Right ventricle myocardium inferior (tissue), 1 donor: ENCODE results near the gene TUBB4A. TPM values are rescaled to one million over a fixed set of nuclear protein-coding genes. Genes with fewer than 3 reads are reported as not detected.

Experiments used
- ATAC-seq: fragments of 200-7000 bp; cut with Tn5 transposase; one replicate; pipeline ENCODE4 v1.9.1; 2020; ENCODE audit warnings: mild to moderate bottlenecking, moderate library complexity
- DNase-seq: peaks from one replicate; pipeline ENCODE4 v3.0.0; 2021; ENCODE audit errors: missing footprints
- intact Hi-C: fragments of 100-400 bp; cut with DNase I; formaldehyde crosslinking; loops from one replicate; pipeline ENCODE4 v1.11.0; 2022
- total RNA-seq: library from RNA; stranded (reverse); fragmentation: NEBNext Ultra II Directional; extraction: Animal tissue kit (Norgen Biotek cat#: 25700); gene quantifications from one replicate; pipeline ENCODE4 v1.2.1, GENCODE V29; 2021
- donor health status: DM: no; HTN: yes; CAD: no; lungs with severe emphysema.

TUBB4A gene
- total RNA-seq, 1 donor from 2014 or later: 6.2 TPM

GRCh38 chr19:6457958-6458694, 44.0 kb downstream of the TUBB4A start:
- intact Hi-C loops: no loop called here
- no peak for ATAC-seq
- DNase-seq: no peak

- ATAC-seq: no peak
- intact Hi-C loops: no loop called here
- DNase-seq: no peak
Measured at GRCh38 chr19:6455924-6456323, 46.2 kb downstream of the TUBB4A start.

- DNase-seq: no peak
- intact Hi-C loops: no loop called here
- no peak for ATAC-seq
Measured at GRCh38 chr19:6453951-6454565, 48.1 kb downstream of the TUBB4A start.

- ATAC-seq (no peak), DNase-seq (no peak)
- intact Hi-C loops: no loop called here
Measured at GRCh38 chr19:6452899-6453298, 49.2 kb downstream of the TUBB4A start.

GRCh38 chr19:6452223-6452614, 49.9 kb downstream of the TUBB4A start:
- intact Hi-C loops: no loop called here

GRCh38 chr19:6451583-6452222, 50.4 kb downstream of the TUBB4A start:
- intact Hi-C loops: no loop called here
- DNase-seq: no peak
- ATAC-seq: no peak

More at GRCh38 chr19:6452223-6452614, 49.9 kb downstream of the TUBB4A start:
- no peak for DNase-seq
- ATAC-seq: no peak

GRCh38 chr19:6450166-6450565, 51.9 kb downstream of the TUBB4A start:
- intact Hi-C loops: no loop called here
- DNase-seq (no peak), ATAC-seq (no peak)

- ATAC-seq (no peak), DNase-seq (no peak)
- intact Hi-C loops: no loop called here
Measured at GRCh38 chr19:6448045-6448444, 54.1 kb downstream of the TUBB4A start.

- no peak for ATAC-seq
- no peak for DNase-seq
- intact Hi-C loops: no loop called here
Measured at GRCh38 chr19:6446452-6446851, 55.7 kb downstream of the TUBB4A start.

Other genes starting within 250 kb of the TUBB4A start
- 40.1 TPM for gene MLLT1, start 222.3 kb downstream of the TUBB4A start, total RNA-seq
- not detected for gene ACER1, start 168.7 kb downstream of the TUBB4A start, total RNA-seq
- 80.3 TPM for gene CLPP, start 140.8 kb downstream of the TUBB4A start, total RNA-seq
- gene ALKBH7, start 129.5 kb downstream of the TUBB4A start, total RNA-seq: 134 TPM
- 1.1 TPM for gene PSPN, start 126.4 kb downstream of the TUBB4A start, total RNA-seq
- 29.6 TPM for gene GTF2F1, start 109.1 kb downstream of the TUBB4A start, total RNA-seq
- gene KHSRP, start 77.5 kb downstream of the TUBB4A start, total RNA-seq: 87.9 TPM
- 0.16 TPM for gene SLC25A41, start 68.5 kb downstream of the TUBB4A start, total RNA-seq
- gene SLC25A23, start 42.5 kb downstream of the TUBB4A start, total RNA-seq: 89.9 TPM
- gene CRB3, start 38.0 kb downstream of the TUBB4A start, total RNA-seq: not detected
- 0.92 TPM for gene DENND1C, start 20.5 kb downstream of the TUBB4A start, total RNA-seq
- gene TNFSF9, start 28.7 kb upstream of the TUBB4A start, total RNA-seq: 0.78 TPM
- not detected for gene CD70, start 88.8 kb upstream of the TUBB4A start, total RNA-seq
- 0.73 TPM for gene TNFSF14, start 167.9 kb upstream of the TUBB4A start, total RNA-seq
- gene C3, start 218.3 kb upstream of the TUBB4A start, total RNA-seq: 482 TPM
- gene GPR108, start 235.3 kb upstream of the TUBB4A start, total RNA-seq: 23.9 TPM
- gene TRIP10, start 237.4 kb upstream of the TUBB4A start, total RNA-seq: 147 TPM